Activated CD8-positive, alpha-beta memory T cell treated with anti-CD3 and anti-CD28 coated beads for 36 hours (primary cell): ENCODE measurements around the gene TNFAIP1. TPM values are rescaled to one million over a fixed set of nuclear protein-coding genes. Genes with fewer than 3 reads are reported as not detected.

Source experiments
- CTCF ChIA-PET: fragments of 350-600 bp; sonication (Branson Sonifier 250); formaldehyde crosslinking; loops from one replicate; lab custom pipeline; 2021; ENCODE audit warnings: antibody characterized with exemption; lab: Charles Lee
- POLR2A ChIA-PET: fragments of 350-600 bp; sonication (Branson Sonifier 250); formaldehyde crosslinking; loops from one replicate; lab custom pipeline; 2021; ENCODE audit warnings: antibody characterized with exemption; lab: Charles Lee
- total RNA-seq, 2 experiments: library from RNA; stranded (reverse); gene quantifications; one replicate each; pipeline ENCODE4 v1.2.3, GENCODE V29; 2021

The TNFAIP1 gene
- total RNA-seq, 2 experiments from 2014 or later, result 27.2 to 31.8 TPM

- ChIA-PET CTCF (interaction anchor here (1.6 kb wide), 1 partner anchor 18 kb away, joined by 5 read pairs; the partner anchor contains the start of gene POLDIP2), POLR2A (interaction anchor here (0.6 kb wide), 1 partner anchor 128 kb away, joined by 4 read pairs; no protein-coding TSS in a partner anchor)
Observed at GRCh38 chr17:28338769-28339212, 3.2 kb downstream of the TNFAIP1 start.

- ChIA-PET CTCF (no interaction called here), POLR2A (interaction anchor here (0.6 kb wide), 2 partner anchors 36 to 128 kb away, joined by 4 to 5 read pairs; no protein-coding TSS in a partner anchor)
Observed at GRCh38 chr17:28339431-28339830, 3.9 kb downstream of the TNFAIP1 start.

GRCh38 chr17:28340374-28340773 is 4.8 kb downstream of the TNFAIP1 start:
- ChIA-PET POLR2A (no interaction called here), CTCF (no interaction called here)

GRCh38 chr17:28341516-28341915 is 6.0 kb downstream of the TNFAIP1 start:
- ChIA-PET CTCF (no interaction called here), POLR2A (no interaction called here)

- CTCF ChIA-PET, result no interaction called here
- POLR2A ChIA-PET, result no interaction called here
Observed at GRCh38 chr17:28342313-28342712, 6.8 kb downstream of the TNFAIP1 start.

GRCh38 chr17:28343491-28343932 is 8.0 kb downstream of the TNFAIP1 start:
- ChIA-PET POLR2A (no interaction called here), CTCF (interaction anchor here (1.8 kb wide), 1 partner anchor 14 kb away, joined by 4 read pairs; the partner anchor contains the start of gene POLDIP2)

- POLR2A ChIA-PET, result no interaction called here
- CTCF ChIA-PET, result interaction anchor here (1.8 kb wide), 1 partner anchor 13 kb away, joined by 4 read pairs; the partner anchor contains the start of gene POLDIP2
Observed at GRCh38 chr17:28344011-28344410, 8.4 kb downstream of the TNFAIP1 start.

GRCh38 chr17:28344435-28344901 is 8.9 kb downstream of the TNFAIP1 start:
- POLR2A ChIA-PET, result no interaction called here
- CTCF ChIA-PET, result interaction anchor here (1.8 kb wide), 1 partner anchor 13 kb away, joined by 4 read pairs; the partner anchor contains the start of gene POLDIP2

GRCh38 chr17:28345419-28346198 is 10.0 kb downstream of the TNFAIP1 start:
- ChIA-PET CTCF (interaction anchor here (0.7 to 1.0 kb wide), 2 partner anchors 12 to 71 kb away, joined by 3 read pairs; partner anchors contain the start of gene POLDIP2), POLR2A (interaction anchor here (1.2 kb wide), 1 partner anchor 11 kb away, joined by 4 read pairs; no protein-coding TSS in a partner anchor)

- CTCF ChIA-PET, result interaction anchor here (1.0 kb wide), 1 partner anchor 11 kb away, joined by 3 read pairs; the partner anchor contains the start of gene POLDIP2
- POLR2A ChIA-PET, result interaction anchor here (1.2 to 1.3 kb wide), 2 partner anchors 10 to 12 kb away, joined by 4 read pairs; a partner anchor contains a TSS
Observed at GRCh38 chr17:28346199-28346580, 10.6 kb downstream of the TNFAIP1 start.

- ChIA-PET CTCF (no interaction called here), POLR2A (interaction anchor here (1.0 to 1.3 kb wide), 3 partner anchors 10 to 11 kb away, joined by 3 to 4 read pairs (median 4); partner anchors contain the start of genes IFT20 and TNFAIP1)
Observed at GRCh38 chr17:28346746-28347246, 11.2 kb downstream of the TNFAIP1 start.

- ChIA-PET POLR2A (interaction anchor here (1.0 to 1.3 kb wide), 2 partner anchors 10 to 12 kb away, joined by 3 to 4 read pairs; partner anchors contain the start of genes IFT20 and TNFAIP1), CTCF (interaction anchor here (1.1 kb wide), 1 partner anchor 11 kb away, joined by 3 read pairs; the partner anchor contains the start of gene TNFAIP1)
Observed at GRCh38 chr17:28347261-28347891, 11.8 kb downstream of the TNFAIP1 start.

GRCh38 chr17:28348979-28349378 is 13.4 kb downstream of the TNFAIP1 start:
- CTCF ChIA-PET, result no interaction called here

GRCh38 chr17:28350271-28350670 is 14.7 kb downstream of the TNFAIP1 start:
- ChIA-PET POLR2A (interaction anchor here (0.6 kb wide), 1 partner anchor 29 kb away, joined by 6 read pairs; no protein-coding TSS in a partner anchor), CTCF (no interaction called here)

More at GRCh38 chr17:28348979-28349378, 13.4 kb downstream of the TNFAIP1 start:
- POLR2A ChIA-PET, result no interaction called here

GRCh38 chr17:28357061-28357900 is 21.7 kb downstream of the TNFAIP1 start, which contains the start of gene POLDIP2:
Gene POLDIP2 (minus strand): TSS chr17:28357527. CDS start chr17:28357448, 79 bp downstream.
- POLR2A ChIA-PET, result interaction anchor here (0.6 to 3.9 kb wide), 11 partner anchors 10 to 362 kb away, joined by 3 to 34 read pairs (median 4); partner anchors contain the start of genes IFT20, RPL23A, SARM1 and TNFAIP1
- CTCF ChIA-PET, result interaction anchor here (0.6 to 1.7 kb wide), 5 partner anchors 12 to 165 kb away, joined by 3 to 5 read pairs (median 3); no protein-coding TSS in a partner anchor

GRCh38 chr17:28357901-28358197 is 22.3 kb downstream of the TNFAIP1 start:
- ChIA-PET CTCF (interaction anchor here (0.6 to 1.6 kb wide), 3 partner anchors 12 to 166 kb away, joined by 3 to 4 read pairs (median 3); no protein-coding TSS in a partner anchor), POLR2A (interaction anchor here (0.5 to 3.9 kb wide), 10 partner anchors 10 to 362 kb away, joined by 3 to 34 read pairs (median 4); partner anchors contain the start of genes IFT20, RPL23A, SARM1 and TNFAIP1)

GRCh38 chr17:28363186-28363585 is 27.6 kb downstream of the TNFAIP1 start:
- CTCF ChIA-PET, result no interaction called here
- POLR2A ChIA-PET, result no interaction called here
